HG03432 (cell line): ENCODE data around the gene ARHGAP6.

Experiments
- ATAC-seq: cut with Tn5 transposase; IDR thresholded peaks from one replicate; pipeline ENCODE4 v1.9.1; 2021; ENCODE audit warnings: mild to moderate bottlenecking, moderate library complexity; ENCODE audit not compliant: unreplicated experiment

Gene ARHGAP6, protein sequence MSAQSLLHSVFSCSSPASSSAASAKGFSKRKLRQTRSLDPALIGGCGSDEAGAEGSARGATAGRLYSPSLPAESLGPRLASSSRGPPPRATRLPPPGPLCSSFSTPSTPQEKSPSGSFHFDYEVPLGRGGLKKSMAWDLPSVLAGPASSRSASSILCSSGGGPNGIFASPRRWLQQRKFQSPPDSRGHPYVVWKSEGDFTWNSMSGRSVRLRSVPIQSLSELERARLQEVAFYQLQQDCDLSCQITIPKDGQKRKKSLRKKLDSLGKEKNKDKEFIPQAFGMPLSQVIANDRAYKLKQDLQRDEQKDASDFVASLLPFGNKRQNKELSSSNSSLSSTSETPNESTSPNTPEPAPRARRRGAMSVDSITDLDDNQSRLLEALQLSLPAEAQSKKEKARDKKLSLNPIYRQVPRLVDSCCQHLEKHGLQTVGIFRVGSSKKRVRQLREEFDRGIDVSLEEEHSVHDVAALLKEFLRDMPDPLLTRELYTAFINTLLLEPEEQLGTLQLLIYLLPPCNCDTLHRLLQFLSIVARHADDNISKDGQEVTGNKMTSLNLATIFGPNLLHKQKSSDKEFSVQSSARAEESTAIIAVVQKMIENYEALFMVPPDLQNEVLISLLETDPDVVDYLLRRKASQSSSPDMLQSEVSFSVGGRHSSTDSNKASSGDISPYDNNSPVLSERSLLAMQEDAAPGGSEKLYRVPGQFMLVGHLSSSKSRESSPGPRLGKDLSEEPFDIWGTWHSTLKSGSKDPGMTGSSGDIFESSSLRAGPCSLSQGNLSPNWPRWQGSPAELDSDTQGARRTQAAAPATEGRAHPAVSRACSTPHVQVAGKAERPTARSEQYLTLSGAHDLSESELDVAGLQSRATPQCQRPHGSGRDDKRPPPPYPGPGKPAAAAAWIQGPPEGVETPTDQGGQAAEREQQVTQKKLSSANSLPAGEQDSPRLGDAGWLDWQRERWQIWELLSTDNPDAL (N-terminal part only)

DNA sequence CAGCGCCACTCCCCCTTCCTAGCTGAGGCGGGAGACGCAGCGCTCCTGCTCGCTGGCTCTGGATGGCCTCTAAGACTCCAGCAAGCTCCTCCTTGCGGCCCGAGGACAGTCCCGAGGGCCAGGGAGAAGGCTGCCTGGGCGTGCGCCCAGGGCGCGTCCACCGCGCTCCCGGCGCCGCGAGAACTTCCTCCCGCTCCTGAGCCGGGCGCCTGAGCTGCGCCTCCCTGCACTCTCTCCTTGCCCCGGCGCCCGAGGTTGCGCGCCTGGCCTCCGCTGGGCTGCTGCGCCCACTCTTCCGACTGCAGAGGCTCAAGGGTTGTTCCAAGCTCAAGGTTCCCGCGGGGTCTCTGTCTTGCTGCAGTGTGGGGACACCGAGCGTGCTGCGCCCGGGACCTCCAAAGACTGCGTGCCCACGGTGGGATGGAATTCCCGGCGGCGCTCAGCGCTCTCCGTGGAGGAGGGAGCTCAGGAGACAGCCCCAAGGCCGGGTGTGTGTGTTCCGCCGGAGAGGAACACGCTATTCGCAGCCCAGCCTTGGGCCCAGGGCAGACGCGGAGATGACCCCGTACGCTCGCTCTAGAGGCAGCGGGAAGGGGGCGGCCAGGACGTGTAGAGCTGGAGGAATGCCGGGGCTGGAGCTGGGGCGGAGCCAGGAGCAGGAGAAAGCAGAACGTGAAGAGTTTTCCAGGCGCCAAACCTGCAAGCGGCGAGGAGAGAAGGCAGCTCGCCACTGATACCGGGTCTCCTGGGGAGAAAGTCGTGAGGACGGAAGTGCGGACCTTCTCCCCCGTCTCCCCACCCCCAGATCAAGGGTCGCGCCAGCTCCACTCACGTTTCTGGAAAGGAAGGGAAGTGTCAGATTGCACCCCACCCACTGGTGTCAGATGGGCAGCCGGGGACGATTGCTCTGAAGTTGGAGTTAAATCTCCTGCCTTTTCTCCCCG is at the start of gene ARHGAP6:
Gene ARHGAP6 (minus strand): TSS at position 753 of the 944 bp plus-strand sequence. CDS start 1,092 bp downstream, outside the sequence.
- ATAC-seq, result no peak

DNA sequence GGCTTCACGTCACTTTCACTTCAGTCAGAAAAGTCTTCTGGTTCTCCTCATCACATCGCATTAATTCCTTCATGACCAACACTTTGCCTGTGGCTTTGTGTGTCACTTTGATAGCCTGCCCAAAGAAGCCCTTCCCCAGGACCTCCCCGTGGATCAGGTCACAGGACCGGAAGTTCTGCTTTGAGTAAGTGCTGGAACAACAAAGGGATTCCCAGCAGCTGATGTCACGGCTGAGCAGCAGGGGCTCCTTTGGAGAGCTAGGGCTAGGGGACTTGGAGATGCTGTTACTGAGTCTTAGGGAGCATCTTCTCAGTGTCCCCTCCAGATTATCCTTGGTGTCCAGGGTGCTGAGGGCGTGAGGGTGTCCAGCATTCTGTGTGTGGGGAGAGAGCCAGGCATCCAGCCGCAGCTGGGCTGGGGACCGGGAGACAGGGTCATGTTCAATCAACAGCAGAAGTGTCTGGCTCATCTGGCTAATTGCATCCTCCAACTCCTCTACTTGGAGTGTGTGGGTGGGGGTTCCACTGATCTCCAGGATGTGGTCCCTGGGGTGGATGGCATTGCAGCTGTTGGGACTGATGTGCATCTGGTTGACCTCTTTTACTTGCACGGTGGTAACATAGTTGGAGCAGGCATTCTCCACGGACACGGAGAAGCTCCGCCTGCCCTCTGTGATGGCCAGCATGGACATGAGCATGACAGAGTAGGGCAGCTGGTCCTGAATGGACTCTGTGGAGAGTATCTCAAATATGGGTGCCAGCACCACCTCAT is 39.2 kb upstream of the ARHGAP6 start:
- no peak for ATAC-seq

DNA sequence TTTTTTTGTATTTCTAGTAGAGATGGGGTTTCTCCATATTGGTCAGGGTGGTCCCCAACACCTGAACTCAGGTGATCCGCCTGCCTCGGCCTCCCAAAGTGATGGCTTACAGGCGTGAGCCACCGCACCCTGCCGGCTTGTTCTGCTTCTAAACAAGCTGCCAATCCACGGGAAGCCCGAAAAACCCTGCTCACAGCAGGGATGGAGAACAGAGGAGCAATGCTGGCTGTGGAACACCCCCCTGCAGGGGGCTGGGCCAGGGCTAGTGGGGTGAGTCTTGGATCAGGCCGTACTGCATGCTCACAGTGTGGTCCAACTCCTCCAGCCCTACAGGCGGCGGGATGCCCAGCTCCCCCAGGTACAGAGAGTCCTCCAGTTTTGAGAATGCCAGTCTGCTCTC is 38.1 kb upstream of the ARHGAP6 start:
- ATAC-seq, result no peak

DNA sequence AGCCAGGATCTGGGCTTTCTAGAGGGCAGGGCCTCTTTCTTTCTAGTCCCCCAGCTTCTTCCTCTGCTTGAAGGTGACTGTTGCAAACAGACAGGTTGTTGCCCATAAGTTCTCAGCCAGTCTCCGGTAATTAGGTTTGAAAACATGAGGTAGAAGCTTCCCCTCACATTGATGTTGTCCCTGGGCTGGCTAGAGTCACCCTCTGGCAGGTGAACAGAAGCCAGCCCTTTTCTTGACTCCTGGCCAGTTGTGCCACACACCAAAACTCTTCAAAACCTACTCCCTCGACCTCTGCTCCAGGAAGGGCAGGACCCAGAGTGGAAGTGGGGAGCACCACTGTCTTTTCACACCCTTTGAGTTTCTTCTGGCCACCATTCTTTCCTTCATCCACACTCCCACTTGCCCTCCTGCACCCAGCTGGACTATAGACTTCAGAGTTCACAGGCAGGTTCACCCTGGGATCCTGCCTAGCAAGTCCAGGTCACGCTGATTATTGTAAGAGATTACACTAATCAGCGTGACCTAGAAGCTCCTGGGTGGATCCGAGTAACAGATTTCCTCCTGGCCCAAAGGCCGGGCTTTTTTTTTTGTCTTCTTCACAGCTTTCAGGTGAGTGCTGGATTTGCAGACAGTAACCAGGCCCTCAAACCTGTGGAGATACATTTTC is 37.4 kb upstream of the ARHGAP6 start:
- no peak for ATAC-seq

DNA sequence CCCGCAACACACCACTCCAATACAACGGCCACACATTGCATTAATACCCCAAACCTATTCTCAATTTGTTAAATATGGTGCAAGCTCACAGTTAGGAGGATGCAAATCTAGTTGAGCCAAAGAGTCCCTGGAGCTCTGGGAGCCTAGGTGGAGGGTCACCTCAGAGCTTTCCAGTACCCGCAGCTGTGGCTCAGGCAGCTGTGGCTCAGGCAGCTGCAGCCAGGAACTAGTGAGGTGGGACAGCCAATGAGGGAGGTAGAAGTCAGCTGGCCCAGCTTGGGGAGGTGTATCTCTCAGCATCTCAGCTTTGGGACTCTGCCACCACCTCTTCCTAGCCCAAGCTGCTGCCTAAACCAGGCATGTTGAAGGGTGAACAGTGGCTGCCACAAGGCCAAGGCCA is 36.7 kb upstream of the ARHGAP6 start:
- ATAC-seq, result no peak

DNA sequence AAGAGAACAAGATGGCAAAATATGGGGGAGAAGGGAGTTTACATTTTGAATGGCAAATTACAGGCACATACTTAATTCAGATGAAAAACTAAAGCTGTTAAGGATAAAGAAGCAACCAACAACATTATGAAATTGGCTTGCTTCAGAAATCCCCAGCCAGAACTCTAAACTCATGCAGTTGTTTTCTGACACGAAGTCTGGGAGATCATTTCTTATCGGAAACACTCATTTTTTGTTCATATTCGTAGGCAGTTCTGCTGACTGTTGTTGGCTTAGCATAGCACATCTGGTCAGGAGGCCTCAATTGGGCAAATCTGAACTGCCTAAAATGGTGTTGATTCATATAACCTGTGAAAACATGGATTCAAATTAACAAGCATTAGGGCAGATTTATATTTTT is 33.0 kb upstream of the ARHGAP6 start:
- no peak for ATAC-seq

DNA sequence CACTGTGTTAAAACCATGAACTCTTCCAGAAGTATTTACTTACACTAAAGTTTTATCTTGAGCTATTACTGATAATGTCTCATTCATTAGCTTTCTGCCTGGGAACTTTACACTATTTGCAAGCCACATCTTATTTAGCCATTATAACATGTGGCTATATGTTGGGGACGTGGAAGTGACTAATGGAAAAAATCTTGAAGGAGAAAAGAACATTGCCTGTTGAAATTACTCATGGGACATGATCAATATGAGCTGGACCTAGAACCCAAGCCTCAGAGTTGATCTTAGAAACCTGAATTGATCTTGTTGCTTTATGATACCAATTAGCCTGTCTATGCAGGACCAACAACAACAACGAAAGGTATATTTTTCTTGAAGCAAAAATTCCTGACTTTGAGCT is 22.5 kb upstream of the ARHGAP6 start:
- no peak for ATAC-seq

DNA sequence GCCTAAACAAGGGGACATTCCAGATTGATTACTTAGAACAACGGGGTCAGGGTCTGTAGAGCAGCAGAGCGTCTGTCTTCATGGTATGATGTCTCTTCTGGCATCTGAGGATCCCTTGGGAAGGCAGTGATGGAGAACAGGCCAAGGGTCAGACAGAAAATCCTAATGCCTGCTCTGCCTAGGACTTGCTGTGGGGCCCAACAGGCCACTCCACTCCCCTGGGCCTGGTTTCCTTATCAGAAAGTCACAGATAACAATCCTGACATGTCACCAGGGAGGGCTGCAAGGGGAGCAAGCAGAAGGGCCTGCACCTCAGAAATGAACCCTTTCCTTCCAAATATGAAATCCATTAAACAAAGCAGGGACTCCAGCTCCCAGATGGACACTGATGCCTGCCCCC is 21.4 kb upstream of the ARHGAP6 start:
- ATAC-seq, result no peak

DNA sequence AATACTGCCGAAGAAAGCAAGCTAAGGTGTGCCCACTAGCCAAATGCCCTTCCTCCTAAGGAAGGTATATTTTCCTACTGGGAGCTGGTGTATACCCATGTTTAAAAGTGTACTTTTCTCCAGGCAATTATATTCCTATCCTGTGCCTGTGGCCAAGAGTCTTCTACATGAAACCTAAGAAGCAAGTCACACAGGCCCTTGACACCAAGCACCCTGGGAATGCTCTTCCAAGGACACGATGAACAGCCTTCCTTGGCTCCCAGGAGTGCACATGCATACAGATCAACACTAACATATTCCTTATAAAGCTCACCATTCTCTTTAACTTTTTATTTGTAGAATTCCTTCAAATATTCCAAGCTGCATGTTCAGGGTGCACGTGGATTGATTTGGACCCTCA is 17.3 kb upstream of the ARHGAP6 start:
- no peak for ATAC-seq

DNA sequence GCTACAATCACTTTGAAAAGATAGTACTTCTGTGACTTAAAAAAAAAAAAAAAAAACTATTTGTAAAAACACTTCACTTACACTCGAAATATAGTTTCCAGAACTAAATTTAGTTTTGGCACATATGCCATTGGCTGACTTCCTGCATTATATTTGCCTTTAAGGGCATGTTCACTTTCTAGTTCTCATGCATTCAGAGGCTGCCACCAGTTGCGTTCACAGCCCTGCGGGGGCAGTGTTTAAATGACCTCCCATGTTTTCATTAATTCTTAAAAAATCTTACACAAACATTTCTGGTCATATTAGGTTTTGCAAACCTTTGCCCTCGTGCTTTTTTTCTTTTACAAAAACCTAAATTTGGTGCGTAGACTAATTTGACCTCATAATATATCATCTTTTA is 12.4 kb upstream of the ARHGAP6 start:
- ATAC-seq, result no peak

DNA sequence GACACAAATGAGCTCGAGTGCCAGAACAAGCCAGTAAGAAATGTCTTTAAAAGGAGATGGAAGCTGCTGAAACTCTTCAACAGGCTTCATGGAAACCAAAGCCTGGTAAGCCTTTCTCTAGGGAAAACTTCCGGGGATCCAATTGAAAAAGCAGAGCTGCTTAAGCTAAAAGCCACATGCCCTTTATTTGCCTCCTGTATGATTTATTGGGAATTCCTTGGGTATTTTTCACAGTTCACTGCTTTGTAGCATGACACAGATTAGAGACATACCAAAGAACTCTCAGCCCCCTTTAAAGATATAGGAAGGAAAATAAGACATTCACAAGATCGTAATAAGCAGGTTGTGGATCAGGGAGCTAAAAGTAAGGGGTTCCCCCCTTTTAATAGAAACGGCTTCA is 6.5 kb upstream of the ARHGAP6 start:
- no peak for ATAC-seq

DNA sequence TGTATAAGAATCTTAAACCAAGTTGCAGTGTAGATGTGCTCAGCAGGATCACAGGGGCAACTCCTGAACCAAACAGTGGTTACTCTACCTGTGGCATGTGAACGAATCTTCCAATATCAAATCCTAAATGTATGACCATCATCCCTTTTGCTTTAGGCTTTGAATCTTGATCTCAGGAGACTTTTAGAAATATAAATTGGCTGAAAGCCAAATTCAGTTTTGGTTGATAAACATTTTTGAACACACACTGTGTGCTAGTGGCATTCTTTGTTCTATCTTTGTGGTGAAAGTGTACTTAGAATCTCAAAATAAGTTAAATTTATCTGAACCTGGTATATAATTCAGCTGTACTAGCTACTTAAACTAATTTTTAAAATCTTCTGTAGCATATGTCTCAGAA is 4.6 kb upstream of the ARHGAP6 start:
- ATAC-seq, result no peak

DNA sequence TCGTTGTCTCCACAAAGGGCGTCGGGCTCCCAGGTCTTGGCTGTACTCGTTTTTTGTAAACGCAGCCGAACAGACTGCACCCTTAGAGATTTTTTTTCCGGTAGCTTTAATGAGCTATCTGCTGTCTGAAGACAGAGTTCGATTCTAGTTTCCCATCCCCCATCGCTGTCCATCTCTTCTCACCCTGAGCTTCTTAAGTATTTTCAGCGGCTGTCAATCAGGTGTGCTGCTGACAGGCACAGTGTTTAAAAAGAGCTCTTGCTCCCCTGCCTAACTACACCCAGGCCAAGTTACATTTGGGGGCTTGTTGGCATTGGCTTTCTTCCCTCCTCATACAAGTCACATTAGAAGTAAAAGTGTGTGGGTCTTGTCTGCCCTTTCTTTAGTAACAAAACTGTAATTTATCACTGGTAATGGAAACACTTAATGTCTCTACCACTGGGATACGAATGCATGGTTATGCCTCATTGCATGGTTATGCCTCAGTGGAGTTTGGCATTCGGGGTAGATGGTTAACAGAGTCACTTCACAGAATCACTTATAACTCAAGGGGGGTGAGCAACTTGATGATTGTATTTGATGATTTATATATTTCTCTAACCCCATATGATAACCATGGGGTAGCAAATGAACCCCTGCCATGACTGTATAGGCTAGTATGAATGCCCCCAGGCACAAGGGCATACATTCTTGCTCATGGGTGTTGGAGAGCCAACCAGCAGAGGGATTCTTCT is 1.4 kb upstream of the ARHGAP6 start:
- peak; percentile 33 for ATAC-seq

DNA sequence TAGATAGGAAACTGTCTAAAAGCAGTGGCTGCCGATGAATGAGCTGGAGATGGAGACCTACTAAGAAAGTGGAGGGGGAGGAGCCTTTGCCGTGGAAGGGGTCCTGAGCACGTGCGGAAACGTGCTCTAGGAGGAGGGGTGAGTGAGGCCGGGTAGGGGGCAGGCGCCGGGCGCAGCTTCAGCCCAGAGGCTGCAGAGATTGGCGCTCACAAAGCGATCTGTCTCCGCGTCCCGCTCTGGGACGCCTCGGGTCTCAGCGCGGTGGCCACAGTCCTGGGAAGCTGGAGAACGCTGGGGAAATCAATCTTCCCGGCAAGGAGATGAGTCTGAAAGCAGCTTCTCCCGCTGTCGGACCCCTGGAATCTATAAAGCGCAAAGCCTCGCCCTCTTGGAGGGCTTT is 444 bp upstream of the ARHGAP6 start:
- ATAC-seq, result no peak

DNA sequence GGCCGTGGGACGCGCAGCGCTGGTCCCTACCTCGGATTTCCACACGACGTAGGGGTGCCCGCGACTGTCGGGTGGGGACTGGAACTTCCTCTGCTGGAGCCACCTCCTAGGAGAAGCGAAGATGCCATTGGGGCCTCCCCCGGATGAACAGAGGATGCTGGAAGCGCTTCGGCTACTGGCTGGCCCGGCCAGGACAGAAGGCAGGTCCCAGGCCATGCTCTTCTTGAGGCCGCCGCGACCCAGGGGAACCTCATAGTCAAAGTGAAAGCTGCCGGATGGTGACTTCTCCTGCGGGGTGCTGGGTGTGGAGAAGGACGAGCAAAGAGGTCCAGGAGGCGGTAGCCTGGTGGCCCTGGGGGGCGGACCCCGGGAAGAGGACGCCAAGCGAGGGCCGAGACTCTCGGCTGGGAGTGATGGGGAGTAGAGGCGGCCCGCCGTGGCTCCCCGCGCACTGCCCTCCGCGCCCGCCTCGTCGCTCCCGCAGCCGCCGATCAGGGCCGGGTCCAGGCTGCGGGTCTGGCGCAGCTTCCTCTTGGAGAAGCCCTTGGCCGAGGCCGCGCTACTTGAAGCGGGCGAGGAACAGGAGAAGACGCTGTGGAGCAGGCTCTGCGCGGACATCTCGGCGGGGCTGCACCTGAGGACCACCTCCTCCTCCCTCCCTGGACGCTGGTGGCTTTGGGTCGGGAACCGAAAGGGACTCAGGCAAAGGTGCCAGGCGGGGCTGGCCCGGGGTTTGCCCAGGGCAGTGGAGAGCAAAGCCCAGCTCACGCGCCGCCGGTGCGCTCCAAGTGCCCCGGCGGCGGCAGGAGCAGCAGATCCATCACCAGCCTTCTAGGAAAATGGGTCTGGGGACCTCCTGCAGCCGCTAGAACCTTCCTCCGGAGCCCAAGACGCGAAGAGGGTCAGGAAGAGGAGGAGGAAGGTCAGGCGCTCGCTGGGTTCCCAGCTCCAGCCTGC is 1.2 kb downstream of the ARHGAP6 start:
- ATAC-seq, result peak; percentile 34

DNA sequence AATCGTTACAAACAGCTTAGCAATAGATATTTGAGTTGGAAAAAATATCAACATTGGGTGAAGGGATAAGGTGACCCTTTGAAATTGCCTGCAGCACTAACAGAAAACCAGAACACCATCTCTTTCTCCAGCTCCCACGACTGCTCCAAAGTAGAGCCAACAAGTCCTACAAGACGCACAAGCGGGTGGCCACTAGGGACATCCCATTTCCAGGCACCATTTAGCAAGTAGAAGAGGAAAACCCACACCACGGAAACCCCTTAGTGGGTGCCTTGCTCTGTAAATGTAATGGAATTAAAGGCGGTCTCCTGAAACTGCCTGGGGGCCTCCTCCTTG is 1.9 kb downstream of the ARHGAP6 start:
- ATAC-seq, result peak; percentile 7

DNA sequence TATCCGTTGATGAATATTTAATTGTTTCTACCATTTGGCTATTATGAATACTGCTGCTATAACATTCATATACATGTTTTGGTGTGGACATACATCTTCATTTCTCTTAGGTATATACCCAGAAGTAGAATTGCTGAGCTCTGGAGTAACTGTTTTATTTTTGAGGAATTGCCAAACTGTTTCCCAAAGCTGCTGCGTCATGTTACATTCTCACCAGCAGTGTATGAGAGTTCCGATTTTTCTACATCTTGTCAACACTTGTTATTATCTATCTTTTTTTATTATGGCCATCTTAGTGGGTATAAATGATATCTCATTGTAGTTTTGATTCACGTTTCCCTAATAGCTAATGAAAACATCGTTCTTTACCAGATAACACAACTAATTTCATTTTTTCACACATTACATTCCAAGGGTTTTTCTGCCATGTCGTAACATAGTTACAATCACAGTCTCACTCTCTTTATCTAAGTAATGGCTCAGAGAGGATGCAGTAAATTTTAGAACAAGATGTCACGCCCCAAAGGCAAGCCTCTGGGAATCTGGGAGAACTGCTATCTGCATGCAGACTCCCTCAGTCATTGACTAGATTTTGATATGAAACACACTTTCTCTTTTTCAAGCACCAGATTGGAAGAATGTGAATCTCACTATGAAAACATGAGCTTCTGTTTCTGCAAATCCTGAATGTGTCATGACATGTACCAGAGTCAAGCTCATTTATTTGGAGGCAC is 10.3 kb downstream of the ARHGAP6 start:
- no peak for ATAC-seq
